ENCODE measurements around the gene MYCN.
"Not testable (repeated sequence)": the region's sequence is repeated elsewhere in the genome, so short reads cannot be mapped to it uniquely, and the experiment has no call there.

MYCN gene

GRCh38 chr2:15908371-15908770 lies 32.0 kb upstream of the MYCN start:
- no peak for DNase-seq

- no peak for DNase-seq
Observed at GRCh38 chr2:15909157-15909556, 31.2 kb upstream of the MYCN start.

- no peak for DNase-seq
Observed at GRCh38 chr2:15909736-15910135, 30.6 kb upstream of the MYCN start.

- not testable (repeated sequence) for DNase-seq
Observed at GRCh38 chr2:15911270-15911669, 29.1 kb upstream of the MYCN start.

- DNase-seq: no peak
Observed at GRCh38 chr2:15911686-15912085, 28.7 kb upstream of the MYCN start.

- peak; percentile 93 for DNase-seq
Observed at GRCh38 chr2:15912203-15912602, 28.1 kb upstream of the MYCN start.

- peak; percentile 21 for DNase-seq
Observed at GRCh38 chr2:15913146-15913545, 27.2 kb upstream of the MYCN start.

GRCh38 chr2:15914596-15915385 lies 25.6 kb upstream of the MYCN start:
- DNase-seq: no peak

GRCh38 chr2:15915546-15915945 lies 24.8 kb upstream of the MYCN start:
- DNase-seq: not testable (repeated sequence)

GRCh38 chr2:15916336-15916735 lies 24.0 kb upstream of the MYCN start:
- no peak for DNase-seq

- peak; percentile 13 for DNase-seq
Observed at GRCh38 chr2:15918761-15919356, 21.5 kb upstream of the MYCN start.

GRCh38 chr2:15919716-15920434 lies 20.5 kb upstream of the MYCN start:
- peak; percentile 35 for DNase-seq

- DNase-seq: no peak
Observed at GRCh38 chr2:15920696-15921095, 19.7 kb upstream of the MYCN start.

- DNase-seq: no peak
Observed at GRCh38 chr2:15923597-15923996, 16.8 kb upstream of the MYCN start.

GRCh38 chr2:15925819-15926218 lies 14.5 kb upstream of the MYCN start:
- no peak for DNase-seq

- DNase-seq: no peak
Observed at GRCh38 chr2:15926252-15926651, 14.1 kb upstream of the MYCN start.

GRCh38 chr2:15927551-15928218 lies 12.7 kb upstream of the MYCN start:
- no peak for DNase-seq

- not testable (repeated sequence) for DNase-seq
Observed at GRCh38 chr2:15929008-15929407, 11.3 kb upstream of the MYCN start.

GRCh38 chr2:15929861-15930260 lies 10.5 kb upstream of the MYCN start:
- DNase-seq: no peak

- no peak for DNase-seq
Observed at GRCh38 chr2:15930589-15931318, 9.6 kb upstream of the MYCN start.

- no peak for DNase-seq
Observed at GRCh38 chr2:15931319-15931890, 8.9 kb upstream of the MYCN start.

- no peak for DNase-seq
Observed at GRCh38 chr2:15931950-15932349, 8.4 kb upstream of the MYCN start.
